ENCODE data around the gene TMEM119. TPM values are rescaled to one million over a fixed set of nuclear protein-coding genes. Genes with fewer than 3 reads are reported as not detected.
"Not testable (repeated sequence)": the region's sequence is repeated elsewhere in the genome, so short reads cannot be mapped to it uniquely, and the experiment has no call there.

TMEM119 gene
- polyA plus RNA-seq, 5 donors: 33.1 to 55.5 (median 41.7) TPM

- DNase-seq: no peak
These were observed 30.2 kb downstream of the TMEM119 start for GRCh38 chr12:108567406-108568337.

- no peak for DNase-seq
These were observed 31.4 kb downstream of the TMEM119 start for GRCh38 chr12:108566452-108566851.

GRCh38 chr12:108565976-108566375 lies 31.9 kb downstream of the TMEM119 start:
- DNase-seq: no peak

- no peak for DNase-seq
These were observed 32.7 kb downstream of the TMEM119 start for GRCh38 chr12:108565146-108565545.

GRCh38 chr12:108564724-108565123 lies 33.2 kb downstream of the TMEM119 start:
- no peak for DNase-seq

- no peak for DNase-seq
These were observed 34.1 kb downstream of the TMEM119 start for GRCh38 chr12:108563804-108564151.

GRCh38 chr12:108563136-108563803 lies 34.6 kb downstream of the TMEM119 start:
- DNase-seq: peak; percentile 70 to 77

GRCh38 chr12:108562348-108563135 lies 35.3 kb downstream of the TMEM119 start, which contains the start of gene ISCU:
ISCU (plus strand) TSS chr12:108562596; CDS start chr12:108562623, 27 bp downstream.
- DNase-seq: peak; percentile 99

GRCh38 chr12:108561852-108562347 lies 36.0 kb downstream of the TMEM119 start:
- DNase-seq: no peak

- peak; percentile 89 to 92 for DNase-seq
These were observed 36.8 kb downstream of the TMEM119 start, which contains the start of gene SART3 for GRCh38 chr12:108560752-108561719. SART3 (minus strand) TSS chr12:108561173; CDS start chr12:108561154, 19 bp downstream.

GRCh38 chr12:108560321-108560721 lies 37.6 kb downstream of the TMEM119 start:
- DNase-seq: no peak

GRCh38 chr12:108559748-108560147 lies 38.1 kb downstream of the TMEM119 start:
- no peak for DNase-seq

- DNase-seq: no peak
These were observed 38.8 kb downstream of the TMEM119 start for GRCh38 chr12:108559007-108559655.

GRCh38 chr12:108555383-108555782 lies 42.5 kb downstream of the TMEM119 start:
- not testable (repeated sequence) for DNase-seq

- no peak for DNase-seq
These were observed 44.1 kb downstream of the TMEM119 start for GRCh38 chr12:108553799-108554198.

- DNase-seq: no peak
These were observed 46.3 kb downstream of the TMEM119 start for GRCh38 chr12:108551535-108551934.

- no peak for DNase-seq
These were observed 48.8 kb downstream of the TMEM119 start for GRCh38 chr12:108548954-108549521.

- no peak for DNase-seq
These were observed 50.2 kb downstream of the TMEM119 start for GRCh38 chr12:108547686-108548085.

- no peak for DNase-seq
These were observed 54.2 kb downstream of the TMEM119 start for GRCh38 chr12:108543652-108544051.

GRCh38 chr12:108542320-108542719 lies 55.6 kb downstream of the TMEM119 start:
- no peak for DNase-seq
